Spleen (tissue), 7 donors: Measurements from ENCODE around the gene AFAP1.

Experiments
- CTCF ChIP-seq, 11 experiments: fragments of 200-600 bp in 7 of 11; fragments of 450-650 bp in 4 of 11; sonication (generic) in 4 of 11; IDR thresholded peaks in 8 of 11; conservative IDR thresholded peaks in 3 of 11; 1 replicate in 7 of 11; 2 replicates in 4 of 11; pipeline versions ENCODE4 v1.4.0 to v1.8.0; 2016 to 2021; ENCODE audit warnings: antibody characterized with exemption in 11 of 11, inconsistent platforms in 4 of 11, mild to moderate bottlenecking in 1 of 11
- POLR2A ChIP-seq, 3 donors: fragments of 450-650 bp; IDR thresholded peaks; one replicate each; pipeline ENCODE4 v1.5.1; 2017; ENCODE audit warnings: antibody characterized with exemption in 3 of 3, mild to moderate bottlenecking in 1 of 3
- POLR2AphosphoS5 ChIP-seq, 3 donors: sonication (generic); formaldehyde crosslinking; IDR thresholded peaks; one replicate each; pipeline ENCODE4 v1.5.1; 2017; ENCODE audit warnings: antibody characterized with exemption in 3 of 3
- donor health status: DM: no; HTN: no; CAD: no; lungs with moderate emphysema.
- donor health status: DM: no; HTN: no; CAD: no.
- donor health status: DM: no; HTN: no; CAD: no.

GRCh38 chr4:7879127-7879526 is 60.5 kb downstream of the AFAP1 start:
- TF ChIP-seq CTCF (IDR thresholded peaks at IDR 0.05 in 8 of 11, conservative IDR thresholded peaks at IDR 0.05 in 3 of 11) = no peak
- TF ChIP-seq POLR2A (IDR thresholded peaks at IDR 0.05) = no peak
- TF ChIP-seq POLR2AphosphoS5 (IDR thresholded peaks at IDR 0.05) = no peak
